Measurements from ENCODE around the gene EPHB4. TPM values are rescaled to one million over a fixed set of nuclear protein-coding genes. Genes with fewer than 3 reads are reported as not detected.

The EPHB4 gene
- total and polyA plus RNA-seq, 2 donors (not counting 3 experiments of a cell fraction or from before 2014, with no cell fraction given), result 193 to 274 TPM

GRCh38 chr7:100825751-100826513 lies 1.4 kb downstream of the EPHB4 start:
- Histone ChIP-seq H3K27ac (ENCODE audit: insufficient read depth, low read depth, low read length) (peak overlapping the region; percentile 25), H3K9me1 (replicated peaks; ENCODE audit: control insufficient read depth, extremely low read depth, insufficient read depth, low read length) (no peaks in the 10 kb centered on the region), H3K36me3 (ENCODE audit: control insufficient read depth in 2 of 2, extremely low read depth in 1 of 2, insufficient read depth in 2 of 2, low read length in 2 of 2) (peaks cover 15 to 23% of the 10 kb centered on the region in 2 experiments), H3K4me3 (replicated peaks in 1 of 3; ENCODE audit: insufficient read depth in 1 of 3, low read depth in 1 of 3, low read length in 3 of 3) (peak overlapping the region; percentile 88 to 92 (median 90)), H3K4me1 (ENCODE audit: control insufficient read depth, extremely low read depth, insufficient read depth, low read length) (peaks cover 23% of the 10 kb centered on the region), H3K4me2 (ENCODE audit: insufficient read depth, low read length) (peak overlapping the region; percentile 89), H3K79me2 (ENCODE audit: control insufficient read depth, insufficient read depth, low read length) (peaks cover 56% of the 10 kb centered on the region), H2AFZ (ENCODE audit: low read depth, low read length) (no peak overlapping the region), H3K9ac (replicated peaks; ENCODE audit: extremely low read depth, insufficient read depth, low read length) (peak overlapping the region; percentile 76), H3K27me3 (ENCODE audit: control insufficient read depth in 2 of 2, insufficient read depth in 2 of 2, low read length in 2 of 2) (no peaks in the 10 kb centered on the region), H4K20me1 (replicated peaks; ENCODE audit: control insufficient read depth, extremely low read depth, insufficient read depth, low read length) (no peaks in the 10 kb centered on the region), H3K9me3 (replicated peaks; ENCODE audit: control insufficient read depth, insufficient read depth, low read length) (no peaks in the 10 kb centered on the region)
- FAIRE-seq, result peak; percentile 33
- intact Hi-C loops (cut with micrococcal nuclease), result loop anchor here (1.0 kb wide), 1 partner anchor 26 kb away; the partner anchor contains the start of gene SLC12A9
- TF ChIP-seq, protein P1, sequence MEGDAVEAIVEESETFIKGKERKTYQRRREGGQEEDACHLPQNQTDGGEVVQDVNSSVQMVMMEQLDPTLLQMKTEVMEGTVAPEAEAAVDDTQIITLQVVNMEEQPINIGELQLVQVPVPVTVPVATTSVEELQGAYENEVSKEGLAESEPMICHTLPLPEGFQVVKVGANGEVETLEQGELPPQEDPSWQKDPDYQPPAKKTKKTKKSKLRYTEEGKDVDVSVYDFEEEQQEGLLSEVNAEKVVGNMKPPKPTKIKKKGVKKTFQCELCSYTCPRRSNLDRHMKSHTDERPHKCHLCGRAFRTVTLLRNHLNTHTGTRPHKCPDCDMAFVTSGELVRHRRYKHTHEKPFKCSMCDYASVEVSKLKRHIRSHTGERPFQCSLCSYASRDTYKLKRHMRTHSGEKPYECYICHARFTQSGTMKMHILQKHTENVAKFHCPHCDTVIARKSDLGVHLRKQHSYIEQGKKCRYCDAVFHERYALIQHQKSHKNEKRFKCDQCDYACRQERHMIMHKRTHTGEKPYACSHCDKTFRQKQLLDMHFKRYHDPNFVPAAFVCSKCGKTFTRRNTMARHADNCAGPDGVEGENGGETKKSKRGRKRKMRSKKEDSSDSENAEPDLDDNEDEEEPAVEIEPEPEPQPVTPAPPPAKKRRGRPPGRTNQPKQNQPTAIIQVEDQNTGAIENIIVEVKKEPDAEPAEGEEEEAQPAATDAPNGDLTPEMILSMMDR (IDR thresholded peaks at IDR 0.05; ENCODE audit: extremely low read depth in 1 of 2, insufficient read depth in 1 of 2, low read depth in 1 of 2, low read length in 2 of 2), result peak; percentile 5 to 19
- TF ChIP-seq POLR2A (IDR thresholded peaks at IDR 0.05; ENCODE audit: low read depth, low read length) (no peak), FOS (IDR thresholded peaks at IDR 0.05; ENCODE audit: borderline replicate concordance, insufficient read depth, low read length) (no peak), JUN (IDR thresholded peaks at IDR 0.05; ENCODE audit: borderline replicate concordance, insufficient read depth, insufficient read length, low read depth) (no peak)
- CTCF ChIA-PET, result interaction anchor here (0.9 to 6.2 kb wide), 4 partner anchors 10 to 120 kb away, joined by 5 to 67 read pairs (median 34); partner anchors contain the start of genes POP7 and SLC12A9
- dilution Hi-C loops (cut with MboI; ENCODE audit: extremely low pct_ligation_motif_present, low sequenced_read_pairs), result loop anchor here (25.0 kb wide), 1 partner anchor 114 kb away; the partner anchor contains the start of genes EPO and POP7
- POLR2A ChIA-PET, result no interaction called here
- TSS peak; percentile 39 for BruUV-seq (replicated peaks)
- DNase-seq (ENCODE audit: low read depth, low spot score), result peak; percentile 47

Measured in endothelial cell of umbilical vein (primary cell).